Fibroblast of the aortic adventitia (primary cell): Measurements from ENCODE around the gene TNIP1. TPM values are rescaled to one million over a fixed set of nuclear protein-coding genes. Genes with fewer than 3 reads are reported as not detected.

Source experiments
- DNase-seq: peaks from one replicate; pipeline ENCODE4 v3.0.0-alpha.2; 2010; ENCODE audit warnings: low read depth
- H3K4me3 ChIP-seq: 2 replicates; pipeline ENCODE4 v1.5.1; 2011; ENCODE audit warnings: low read depth, mild to moderate bottlenecking, control low read depth, low read length, moderate library complexity
- CTCF ChIP-seq: IDR thresholded peaks from 2 replicates; pipeline ENCODE4 v1.5.1; 2011; ENCODE audit warnings: mild to moderate bottlenecking, low read length, control low read depth, inconsistent platforms; ENCODE audit not compliant: insufficient read depth
- total RNA-seq: library from RNA; depleted of rRNA; stranded (reverse); fragments of >200 nt; gene quantifications from 2 replicates; pipeline ENCODE4 v1.2.3, GENCODE V29; 2012; ENCODE audit warnings: low replicate concordance

The TNIP1 gene
- total RNA-seq, 1 donor, result 42.9 TPM

- H3K4me3 ChIP-seq, result no peak overlapping the region
- TF ChIP-seq CTCF, result no peak
- no peak for DNase-seq
These were observed 6.1 kb upstream of the TNIP1 start for GRCh38 chr5:151086905-151087360.

- no peak for DNase-seq
- TF ChIP-seq CTCF, result no peak
- H3K4me3 ChIP-seq, result no peak overlapping the region
These were observed 5.5 kb upstream of the TNIP1 start for GRCh38 chr5:151086192-151086869.

GRCh38 chr5:151085517-151086041, 4.7 kb upstream of the TNIP1 start:
- DNase-seq, result peak; percentile 74
- no peak for TF ChIP-seq CTCF
- no peak overlapping the region for H3K4me3 ChIP-seq

- H3K4me3 ChIP-seq, result no peak overlapping the region
- DNase-seq, result no peak
- TF ChIP-seq CTCF, result no peak
These were observed 3.5 kb upstream of the TNIP1 start for GRCh38 chr5:151084363-151084762.

- DNase-seq, result no peak
- H3K4me3 ChIP-seq, result no peak overlapping the region
- no peak for TF ChIP-seq CTCF
These were observed 2.3 kb upstream of the TNIP1 start for GRCh38 chr5:151083081-151083676.

DNA sequence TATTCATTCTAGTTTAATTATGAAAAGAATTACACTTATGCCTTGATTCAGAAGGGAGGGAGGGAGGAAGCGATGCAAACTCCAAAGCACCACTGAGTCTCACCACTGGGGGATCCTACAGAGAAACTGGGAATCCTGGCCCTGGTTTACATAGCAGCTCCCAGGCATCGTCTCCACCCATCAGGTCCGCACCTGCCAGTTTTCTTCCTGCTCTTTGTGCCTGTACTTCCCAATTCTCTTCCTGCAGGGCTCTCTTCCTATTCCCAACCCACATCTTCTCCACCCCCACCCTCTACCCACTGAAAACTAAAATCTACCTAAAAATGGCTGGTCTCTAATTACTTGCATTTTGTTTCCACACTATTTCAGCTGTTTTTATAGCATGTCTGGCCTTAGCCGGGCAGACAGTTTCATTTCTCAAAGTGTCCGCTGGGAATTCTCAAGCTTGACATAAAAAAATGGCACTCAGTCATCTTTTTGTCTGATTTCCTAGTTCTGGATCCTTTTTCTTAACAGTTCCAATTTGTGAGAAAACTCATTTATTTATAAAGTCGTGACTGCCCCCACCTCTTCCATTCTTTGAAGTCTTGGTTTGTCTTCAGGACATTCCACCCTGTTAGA, 1.6 kb upstream of the TNIP1 start:
- peak; percentile 58 for TF ChIP-seq CTCF
- DNase-seq, result no peak
- peak overlapping the region; percentile 86 for H3K4me3 ChIP-seq
